HEK293 (cell line): Measurements from ENCODE around the gene BANF2.

Experiments
- ZBTB11 ChIP-seq: fragments of 450-650 bp; formaldehyde crosslinking; conservative IDR thresholded peaks from 2 replicates; pipeline ENCODE4 v1.5.1; 2016; ENCODE audit warnings: low read depth, missing biosample characterization, missing genetic modification characterization
- ZBTB21 ChIP-seq: fragments of 450-650 bp; formaldehyde crosslinking; IDR thresholded peaks from 2 replicates; pipeline ENCODE4 v1.5.1; 2017; ENCODE audit warnings: missing biosample characterization, missing genetic modification characterization
- ZBTB44 ChIP-seq: fragments of 450-650 bp; IDR thresholded peaks from 2 replicates; pipeline ENCODE4 v1.5.1; 2018; ENCODE audit warnings: missing biosample characterization, mild to moderate bottlenecking, missing genetic modification characterization
- ZBTB7A ChIP-seq: fragments of 450-650 bp; formaldehyde crosslinking; IDR thresholded peaks from 2 replicates; pipeline ENCODE4 v1.5.1; 2016; ENCODE audit warnings: low read depth, missing biosample characterization, missing genetic modification characterization
- ZFP41 ChIP-seq: fragments of 450-650 bp; formaldehyde crosslinking; IDR thresholded peaks from 2 replicates; pipeline ENCODE4 v1.5.1; 2016; ENCODE audit warnings: missing biosample characterization, missing genetic modification characterization, borderline replicate concordance
- ZNF184 ChIP-seq: fragments of 450-650 bp; IDR thresholded peaks from 2 replicates; pipeline ENCODE4 v1.5.1; 2018; ENCODE audit warnings: missing biosample characterization, mild to moderate bottlenecking, missing genetic modification characterization
- ZNF324 ChIP-seq: fragments of 450-650 bp; formaldehyde crosslinking; IDR thresholded peaks from 2 replicates; pipeline ENCODE4 v1.5.1; 2016; ENCODE audit warnings: missing biosample characterization, missing genetic modification characterization
- ZNF335 ChIP-seq: fragments of 450-650 bp; formaldehyde crosslinking; conservative IDR thresholded peaks from 2 replicates; pipeline ENCODE4 v1.5.1; 2016; ENCODE audit warnings: missing biosample characterization, missing genetic modification characterization
- ZNF350 ChIP-seq: fragments of 450-650 bp; formaldehyde crosslinking; IDR thresholded peaks from 2 replicates; pipeline ENCODE4 v1.5.0; 2017; ENCODE audit warnings: missing biosample characterization, mild to moderate bottlenecking, missing genetic modification characterization
- TF ChIP-seq, protein P1 (sequence below): fragments of 450-650 bp; formaldehyde crosslinking; IDR thresholded peaks from 2 replicates; pipeline ENCODE4 v1.5.1; 2016; ENCODE audit warnings: missing biosample characterization, missing genetic modification characterization
- TF ChIP-seq, protein P2 (sequence below): fragments of 450-650 bp; formaldehyde crosslinking; IDR thresholded peaks from 2 replicates; pipeline ENCODE4 v1.5.1; 2017; ENCODE audit warnings: missing biosample characterization, missing genetic modification characterization
- TF ChIP-seq, protein P3 (sequence below): fragments of 450-650 bp; formaldehyde crosslinking; IDR thresholded peaks from 2 replicates; pipeline ENCODE4 v1.5.1; 2016; ENCODE audit warnings: missing biosample characterization, missing genetic modification characterization

- TF ChIP-seq, protein P1, sequence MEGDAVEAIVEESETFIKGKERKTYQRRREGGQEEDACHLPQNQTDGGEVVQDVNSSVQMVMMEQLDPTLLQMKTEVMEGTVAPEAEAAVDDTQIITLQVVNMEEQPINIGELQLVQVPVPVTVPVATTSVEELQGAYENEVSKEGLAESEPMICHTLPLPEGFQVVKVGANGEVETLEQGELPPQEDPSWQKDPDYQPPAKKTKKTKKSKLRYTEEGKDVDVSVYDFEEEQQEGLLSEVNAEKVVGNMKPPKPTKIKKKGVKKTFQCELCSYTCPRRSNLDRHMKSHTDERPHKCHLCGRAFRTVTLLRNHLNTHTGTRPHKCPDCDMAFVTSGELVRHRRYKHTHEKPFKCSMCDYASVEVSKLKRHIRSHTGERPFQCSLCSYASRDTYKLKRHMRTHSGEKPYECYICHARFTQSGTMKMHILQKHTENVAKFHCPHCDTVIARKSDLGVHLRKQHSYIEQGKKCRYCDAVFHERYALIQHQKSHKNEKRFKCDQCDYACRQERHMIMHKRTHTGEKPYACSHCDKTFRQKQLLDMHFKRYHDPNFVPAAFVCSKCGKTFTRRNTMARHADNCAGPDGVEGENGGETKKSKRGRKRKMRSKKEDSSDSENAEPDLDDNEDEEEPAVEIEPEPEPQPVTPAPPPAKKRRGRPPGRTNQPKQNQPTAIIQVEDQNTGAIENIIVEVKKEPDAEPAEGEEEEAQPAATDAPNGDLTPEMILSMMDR (tag by site-specific recombination), result no peak
- TF ChIP-seq ZFP41 (tag by site-specific recombination), result no peak
- TF ChIP-seq ZNF350 (tag by site-specific recombination), result no peak
- TF ChIP-seq, protein P2, sequence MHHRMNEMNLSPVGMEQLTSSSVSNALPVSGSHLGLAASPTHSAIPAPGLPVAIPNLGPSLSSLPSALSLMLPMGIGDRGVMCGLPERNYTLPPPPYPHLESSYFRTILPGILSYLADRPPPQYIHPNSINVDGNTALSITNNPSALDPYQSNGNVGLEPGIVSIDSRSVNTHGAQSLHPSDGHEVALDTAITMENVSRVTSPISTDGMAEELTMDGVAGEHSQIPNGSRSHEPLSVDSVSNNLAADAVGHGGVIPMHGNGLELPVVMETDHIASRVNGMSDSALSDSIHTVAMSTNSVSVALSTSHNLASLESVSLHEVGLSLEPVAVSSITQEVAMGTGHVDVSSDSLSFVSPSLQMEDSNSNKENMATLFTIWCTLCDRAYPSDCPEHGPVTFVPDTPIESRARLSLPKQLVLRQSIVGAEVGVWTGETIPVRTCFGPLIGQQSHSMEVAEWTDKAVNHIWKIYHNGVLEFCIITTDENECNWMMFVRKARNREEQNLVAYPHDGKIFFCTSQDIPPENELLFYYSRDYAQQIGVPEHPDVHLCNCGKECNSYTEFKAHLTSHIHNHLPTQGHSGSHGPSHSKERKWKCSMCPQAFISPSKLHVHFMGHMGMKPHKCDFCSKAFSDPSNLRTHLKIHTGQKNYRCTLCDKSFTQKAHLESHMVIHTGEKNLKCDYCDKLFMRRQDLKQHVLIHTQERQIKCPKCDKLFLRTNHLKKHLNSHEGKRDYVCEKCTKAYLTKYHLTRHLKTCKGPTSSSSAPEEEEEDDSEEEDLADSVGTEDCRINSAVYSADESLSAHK (tag by site-specific recombination), result no peak
- no peak for TF ChIP-seq ZBTB7A (tag by site-specific recombination)
- no peak for TF ChIP-seq ZBTB11
- no peak for TF ChIP-seq ZNF324 (tag by site-specific recombination)
- TF ChIP-seq, protein P3, sequence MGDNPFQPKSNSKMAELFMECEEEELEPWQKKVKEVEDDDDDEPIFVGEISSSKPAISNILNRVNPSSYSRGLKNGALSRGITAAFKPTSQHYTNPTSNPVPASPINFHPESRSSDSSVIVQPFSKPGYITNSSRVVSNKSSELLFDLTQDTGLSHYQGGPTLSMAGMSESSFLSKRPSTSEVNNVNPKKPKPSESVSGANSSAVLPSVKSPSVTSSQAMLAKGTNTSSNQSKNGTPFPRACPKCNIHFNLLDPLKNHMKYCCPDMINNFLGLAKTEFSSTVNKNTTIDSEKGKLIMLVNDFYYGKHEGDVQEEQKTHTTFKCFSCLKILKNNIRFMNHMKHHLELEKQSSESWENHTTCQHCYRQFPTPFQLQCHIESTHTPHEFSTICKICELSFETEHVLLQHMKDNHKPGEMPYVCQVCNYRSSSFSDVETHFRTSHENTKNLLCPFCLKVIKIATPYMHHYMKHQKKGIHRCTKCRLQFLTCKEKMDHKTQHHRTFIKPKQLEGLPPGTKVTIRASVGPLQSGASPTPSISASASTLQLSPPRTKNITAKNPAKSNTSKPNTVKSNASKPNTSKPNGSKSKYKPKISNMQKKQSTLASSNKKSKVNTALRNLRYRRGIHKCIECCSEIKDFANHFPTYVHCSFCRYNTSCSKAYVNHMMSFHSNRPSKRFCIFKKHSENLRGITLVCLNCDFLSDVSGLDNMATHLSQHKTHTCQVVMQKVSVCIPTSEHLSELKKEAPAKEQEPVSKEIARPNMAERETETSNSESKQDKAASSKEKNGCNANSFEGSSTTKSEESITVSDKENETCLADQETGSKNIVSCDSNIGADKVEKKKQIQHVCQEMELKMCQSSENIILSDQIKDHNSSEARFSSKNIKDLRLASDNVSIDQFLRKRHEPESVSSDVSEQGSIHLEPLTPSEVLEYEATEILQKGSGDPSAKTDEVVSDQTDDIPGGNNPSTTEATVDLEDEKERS (tag by site-specific recombination), result no peak
- no peak for TF ChIP-seq ZBTB21 (tag by site-specific recombination)
- no peak for TF ChIP-seq ZNF184 (tag by site-specific recombination)
- TF ChIP-seq ZBTB44 (tag by site-specific recombination), result no peak
- TF ChIP-seq ZNF335, result peak; percentile 44; the same call in 1 of the 2 replicates
Observed at GRCh38 chr20:17679941-17680835, 19.6 kb upstream of the BANF2 start.
